K562 (cell line): ENCODE measurements around the gene CCT5. TPM values are rescaled to one million over a fixed set of nuclear protein-coding genes. Genes with fewer than 3 reads are reported as not detected.

Source experiments
- CEBPG ChIP-seq, 3 experiments: fragments of 200-800 bp in 1 of 3; sonication (Bioruptor generic) in 1 of 3; sonication (generic) in 1 of 3; formaldehyde crosslinking in 1 of 3; IDR thresholded peaks in 2 of 3; conservative IDR thresholded peaks in 1 of 3; 2 replicates each; pipeline versions ENCODE4 v1.6.1 to v1.8.0; 2016 to 2022; ENCODE audit warnings: missing compliant biosample characterization in 2 of 3, missing genetic modification characterization in 2 of 3, mild to moderate bottlenecking in 1 of 3, missing genetic modification reagents in 1 of 3
- CHCHD3 ChIP-seq: fragments of 250-450 bp; sonication (Bioruptor Pico); IDR thresholded peaks from 2 replicates; pipeline ENCODE4 v2.1.2; 2022; ENCODE audit warnings: mild to moderate bottlenecking
- DMBX1 ChIP-seq: fragments of 250-450 bp; sonication (Bioruptor Pico); IDR thresholded peaks from 2 replicates; pipeline ENCODE4 v1.8.0; 2022; ENCODE audit warnings: inconsistent platforms, mild to moderate bottlenecking, moderate library complexity, borderline replicate concordance
- FOXA3 ChIP-seq, 2 experiments: fragments of 450-650 bp in 1 of 2; sonication (generic) in 1 of 2; formaldehyde crosslinking; IDR thresholded peaks in 1 of 2; conservative IDR thresholded peaks in 1 of 2; 2 replicates each; pipeline versions ENCODE4 v1.4.0 to v1.8.0; 2020 to 2022; ENCODE audit warnings: mild to moderate bottlenecking in 2 of 2, missing genetic modification reagents in 1 of 2
- JUNB ChIP-seq: fragments of 450-650 bp; formaldehyde crosslinking; conservative IDR thresholded peaks from 2 replicates; pipeline ENCODE4 v1.4.0; 2020; ENCODE audit warnings: mild to moderate bottlenecking
- KDM4B ChIP-seq, 2 experiments: fragments of 450-650 bp in 1 of 2; sonication (generic) in 1 of 2; IDR thresholded peaks; 2 replicates each; pipeline ENCODE4 v1.6.1; 2016 to 2017; ENCODE audit warnings: borderline replicate concordance in 2 of 2, antibody characterized with exemption in 1 of 2, low read depth in 1 of 2, mild to moderate bottlenecking in 1 of 2
- KLF13 ChIP-seq: fragments of 450-650 bp; IDR thresholded peaks from 2 replicates; pipeline ENCODE4 v1.6.1; 2016; ENCODE audit warnings: missing genetic modification characterization, low read depth, mild to moderate bottlenecking, missing compliant biosample characterization, moderate library complexity, borderline replicate concordance
- LARP7 ChIP-seq: fragments of 450-650 bp; IDR thresholded peaks from 2 replicates; pipeline ENCODE4 v1.6.1; 2016
- MAFF ChIP-seq: IDR thresholded peaks from 2 replicates; pipeline ENCODE4 v1.6.1; 2012; ENCODE audit warnings: low read length, improper control_type of control experiment
- MCM7 ChIP-seq, 2 experiments: fragments of 450-650 bp; IDR thresholded peaks; 2 replicates each; pipeline ENCODE4 v1.6.1; 2016 to 2018
- MIER1 ChIP-seq: fragments of 450-650 bp; IDR thresholded peaks from 2 replicates; pipeline ENCODE4 v1.6.1; 2016; ENCODE audit warnings: antibody characterized with exemption, mild to moderate bottlenecking, low read depth
- NBN ChIP-seq: fragments of 450-650 bp; IDR thresholded peaks from 2 replicates; pipeline ENCODE4 v1.6.1; 2016; ENCODE audit warnings: low read depth, mild to moderate bottlenecking
- NCOA4 ChIP-seq: fragments of 450-650 bp; IDR thresholded peaks from 2 replicates; pipeline ENCODE4 v1.6.1; 2018; ENCODE audit warnings: mild to moderate bottlenecking; ENCODE audit not compliant: partially characterized antibody
- PCBP1 ChIP-seq: fragments of 200-400 bp; formaldehyde crosslinking; IDR thresholded peaks from 2 replicates; pipeline ENCODE4 v1.6.1; 2018; ENCODE audit warnings: mild to moderate bottlenecking, low read depth, low read length; ENCODE audit not compliant: poor library complexity, severe bottlenecking
- PML ChIP-seq: IDR thresholded peaks from 2 replicates; pipeline ENCODE4 v1.6.1; 2012; ENCODE audit warnings: low read length, inconsistent platforms
- SP2 ChIP-seq: IDR thresholded peaks from 2 replicates; pipeline ENCODE4 v1.6.1; 2011; ENCODE audit warnings: mild to moderate bottlenecking, low read depth, low read length, moderate library complexity; ENCODE audit not compliant: poor library complexity, severe bottlenecking; ENCODE audit errors: extremely low read depth
- U2AF1 ChIP-seq: fragments of 200-400 bp; formaldehyde crosslinking; optimal IDR thresholded peaks from 2 replicates; pipeline ENCODE3; 2017; ENCODE audit warnings: mild to moderate bottlenecking, low read depth, low read length, moderate library complexity
- ZBED1 ChIP-seq: IDR thresholded peaks from 2 replicates; pipeline ENCODE4 v1.6.1; 2014
- ZNF311 ChIP-seq: fragments of 250-450 bp; sonication (Bioruptor Pico); IDR thresholded peaks from 2 replicates; pipeline ENCODE4 v1.4.0; 2020; ENCODE audit warnings: mild to moderate bottlenecking, moderate library complexity
- ZNF561 ChIP-seq: fragments of 450-650 bp; formaldehyde crosslinking; conservative IDR thresholded peaks from 2 replicates; pipeline ENCODE4 v1.4.0; 2020; ENCODE audit warnings: mild to moderate bottlenecking, moderate library complexity
- ZNF785 ChIP-seq: fragments of 250-450 bp; sonication (Bioruptor Pico); IDR thresholded peaks from 2 replicates; pipeline ENCODE4 v1.4.0; 2020; ENCODE audit warnings: mild to moderate bottlenecking
- ZNF79 ChIP-seq: fragments of 250-450 bp; sonication (Bioruptor Pico); IDR thresholded peaks from 2 replicates; pipeline ENCODE4 v1.4.0; 2020; ENCODE audit warnings: low read depth, mild to moderate bottlenecking, moderate library complexity
- polyA plus RNA-seq, 8 experiments: library from polyadenylated mRNA; depleted of rRNA in 4 of 8; stranded (reverse) in 5 of 8; unstranded in 3 of 8; fragments of >200 nt; fragmentation: Nextera tagmentation in 2 of 8; fragmentation: Illumina TruSeq in 1 of 8; extraction: Ambion mirVana in 2 of 8; extraction: Trizol in 1 of 8; gene quantifications; 2 replicates each; pipeline versions ENCODE4 v1.2.1 to v1.2.3, GENCODE V29; 2011 to 2014; ENCODE audit warnings: inconsistent platforms in 1 of 8, missing spikeins in 1 of 8
- total RNA-seq, 7 experiments: library from RNA; depleted of rRNA in 6 of 7; stranded (reverse); fragments of >200 nt in 6 of 7; fragmentation: Illumina TruSeq in 2 of 7; extraction: Trizol in 2 of 7; gene quantifications; 2 replicates each; pipeline versions ENCODE4 v1.2.1 to v1.2.3, GENCODE V29; 2011 to 2021; ENCODE audit warnings: low replicate concordance in 1 of 7
- TF ChIP-seq, protein P1 (sequence below): fragments of 200-800 bp; sonication (Bioruptor generic); IDR thresholded peaks from 2 replicates; pipeline ENCODE4 v1.6.1; 2017; ENCODE audit warnings: missing genetic modification characterization, missing compliant biosample characterization
- TF ChIP-seq, protein P2 (sequence below): fragments of 200-800 bp; sonication (Bioruptor generic); IDR thresholded peaks from 2 replicates; pipeline ENCODE4 v1.6.1; 2016; ENCODE audit warnings: missing genetic modification characterization, missing compliant biosample characterization

CCT5 gene
- total and polyA plus RNA-seq, 9 of the 15 experiments (the other 6 are each of a cell fraction or from before 2014, with no cell fraction given), result 782 to 1,606 (median 1,153) TPM

DNA sequence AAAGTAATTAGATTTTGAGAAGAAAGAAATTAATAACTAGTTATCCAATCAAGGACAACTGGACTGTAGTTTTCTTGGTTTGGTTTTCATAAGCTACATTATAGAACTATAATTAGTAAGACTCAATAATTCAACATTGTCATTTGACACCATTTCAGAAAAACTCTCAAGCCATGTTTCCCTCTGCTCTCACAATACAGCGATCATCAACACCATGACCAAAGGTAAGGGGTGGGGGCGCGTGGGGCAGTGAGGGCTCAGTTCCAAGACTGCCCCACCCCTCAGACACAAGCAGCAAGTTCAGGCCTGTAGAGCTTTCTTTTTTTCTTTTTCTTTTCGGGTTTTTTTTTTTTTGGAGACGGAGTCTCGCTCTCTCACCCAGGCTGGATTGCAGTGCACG is 51.2 kb downstream of the CCT5 start (continued):
- TF ChIP-seq NBN (peak; percentile 24; the same call in 1 of the 2 replicates), SP2 (no peak), NCOA4 (no peak), ZNF311 (CRISPR knock-in tag) (no peak), CEBPG (CRISPR knock-in tag; IDR thresholded peaks at IDR 0.05) (no peak), CEBPG (tag; conservative IDR thresholded peaks at IDR 0.05 in 1 of 2, IDR thresholded peaks at IDR 0.05 in 1 of 2) (no peak), MAFF (no peak), KLF13 (tag) (no peak), JUNB (CRISPR knock-in tag) (no peak), ZNF79 (no peak), FOXA3 (CRISPR knock-in tag; conservative IDR thresholded peaks at IDR 0.05 in 1 of 2, IDR thresholded peaks at IDR 0.05 in 1 of 2) (no peak), LARP7 (no peak), U2AF1 (no peak), DMBX1 (peak; percentile 53; the same call in 1 of the 2 replicates), PML (no peak), ZBED1 (no peak), MCM7 (IDR thresholded peaks at IDR 0.05) (no peak), KDM4B (IDR thresholded peaks at IDR 0.05; ENCODE audit: borderline replicate concordance in 2 of 2, low read depth in 1 of 2) (no peak), MIER1 (no peak), ZNF785 (no peak), ZNF561 (CRISPR knock-in tag) (no peak), PCBP1 (no peak), CHCHD3 (CRISPR knock-in tag) (no peak)
- TF ChIP-seq, protein P1, sequence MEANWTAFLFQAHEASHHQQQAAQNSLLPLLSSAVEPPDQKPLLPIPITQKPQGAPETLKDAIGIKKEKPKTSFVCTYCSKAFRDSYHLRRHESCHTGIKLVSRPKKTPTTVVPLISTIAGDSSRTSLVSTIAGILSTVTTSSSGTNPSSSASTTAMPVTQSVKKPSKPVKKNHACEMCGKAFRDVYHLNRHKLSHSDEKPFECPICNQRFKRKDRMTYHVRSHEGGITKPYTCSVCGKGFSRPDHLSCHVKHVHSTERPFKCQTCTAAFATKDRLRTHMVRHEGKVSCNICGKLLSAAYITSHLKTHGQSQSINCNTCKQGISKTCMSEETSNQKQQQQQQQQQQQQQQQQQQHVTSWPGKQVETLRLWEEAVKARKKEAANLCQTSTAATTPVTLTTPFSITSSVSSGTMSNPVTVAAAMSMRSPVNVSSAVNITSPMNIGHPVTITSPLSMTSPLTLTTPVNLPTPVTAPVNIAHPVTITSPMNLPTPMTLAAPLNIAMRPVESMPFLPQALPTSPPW (CRISPR knock-in tag), result peak; percentile 73
- TF ChIP-seq, protein P2, sequence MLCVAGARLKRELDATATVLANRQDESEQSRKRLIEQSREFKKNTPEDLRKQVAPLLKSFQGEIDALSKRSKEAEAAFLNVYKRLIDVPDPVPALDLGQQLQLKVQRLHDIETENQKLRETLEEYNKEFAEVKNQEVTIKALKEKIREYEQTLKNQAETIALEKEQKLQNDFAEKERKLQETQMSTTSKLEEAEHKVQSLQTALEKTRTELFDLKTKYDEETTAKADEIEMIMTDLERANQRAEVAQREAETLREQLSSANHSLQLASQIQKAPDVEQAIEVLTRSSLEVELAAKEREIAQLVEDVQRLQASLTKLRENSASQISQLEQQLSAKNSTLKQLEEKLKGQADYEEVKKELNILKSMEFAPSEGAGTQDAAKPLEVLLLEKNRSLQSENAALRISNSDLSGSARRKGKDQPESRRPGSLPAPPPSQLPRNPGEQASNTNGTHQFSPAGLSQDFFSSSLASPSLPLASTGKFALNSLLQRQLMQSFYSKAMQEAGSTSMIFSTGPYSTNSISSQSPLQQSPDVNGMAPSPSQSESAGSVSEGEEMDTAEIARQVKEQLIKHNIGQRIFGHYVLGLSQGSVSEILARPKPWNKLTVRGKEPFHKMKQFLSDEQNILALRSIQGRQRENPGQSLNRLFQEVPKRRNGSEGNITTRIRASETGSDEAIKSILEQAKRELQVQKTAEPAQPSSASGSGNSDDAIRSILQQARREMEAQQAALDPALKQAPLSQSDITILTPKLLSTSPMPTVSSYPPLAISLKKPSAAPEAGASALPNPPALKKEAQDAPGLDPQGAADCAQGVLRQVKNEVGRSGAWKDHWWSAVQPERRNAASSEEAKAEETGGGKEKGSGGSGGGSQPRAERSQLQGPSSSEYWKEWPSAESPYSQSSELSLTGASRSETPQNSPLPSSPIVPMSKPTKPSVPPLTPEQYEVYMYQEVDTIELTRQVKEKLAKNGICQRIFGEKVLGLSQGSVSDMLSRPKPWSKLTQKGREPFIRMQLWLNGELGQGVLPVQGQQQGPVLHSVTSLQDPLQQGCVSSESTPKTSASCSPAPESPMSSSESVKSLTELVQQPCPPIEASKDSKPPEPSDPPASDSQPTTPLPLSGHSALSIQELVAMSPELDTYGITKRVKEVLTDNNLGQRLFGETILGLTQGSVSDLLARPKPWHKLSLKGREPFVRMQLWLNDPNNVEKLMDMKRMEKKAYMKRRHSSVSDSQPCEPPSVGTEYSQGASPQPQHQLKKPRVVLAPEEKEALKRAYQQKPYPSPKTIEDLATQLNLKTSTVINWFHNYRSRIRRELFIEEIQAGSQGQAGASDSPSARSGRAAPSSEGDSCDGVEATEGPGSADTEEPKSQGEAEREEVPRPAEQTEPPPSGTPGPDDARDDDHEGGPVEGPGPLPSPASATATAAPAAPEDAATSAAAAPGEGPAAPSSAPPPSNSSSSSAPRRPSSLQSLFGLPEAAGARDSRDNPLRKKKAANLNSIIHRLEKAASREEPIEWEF (CRISPR knock-in tag), result no peak
